22Rv1 (cell line): Measurements from ENCODE around the gene NLGN4Y.
A peak's percentile ranks its signal among the peaks of the same experiment; 100 is the strongest.

Experiments
- H3K27ac ChIP-seq: fragments of 450-650 bp; 2 replicates; pipeline ENCODE4 v1.5.1; 2017
- CTCF ChIP-seq: fragments of 450-650 bp; IDR thresholded peaks from 2 replicates; pipeline ENCODE4 v1.5.1; 2017; ENCODE audit warnings: mild to moderate bottlenecking
- ZFX ChIP-seq: fragments of 450-650 bp; IDR thresholded peaks from 2 replicates; pipeline ENCODE4 v1.6.1; 2017; ENCODE audit warnings: antibody characterized with exemption, borderline replicate concordance

The NLGN4Y gene

GRCh38 chrY:14523491-14524271 lies 648 bp upstream of the NLGN4Y start:
- TF ChIP-seq ZFX: no peak
- no peak for TF ChIP-seq CTCF
- no peak overlapping the region for H3K27ac ChIP-seq

- H3K27ac ChIP-seq: peak overlapping the region; percentile 39
- TF ChIP-seq ZFX (no peak), CTCF (no peak; the same call in 1 of the 2 replicates)
Observed at GRCh38 chrY:14525315-14525714, 986 bp downstream of the NLGN4Y start.

- no peak for TF ChIP-seq ZFX
- TF ChIP-seq CTCF: no peak
- no peak overlapping the region for H3K27ac ChIP-seq
Observed at GRCh38 chrY:14528361-14528760, 4.0 kb downstream of the NLGN4Y start.

- no peak overlapping the region for H3K27ac ChIP-seq
- TF ChIP-seq CTCF (no peak), ZFX (no peak)
Observed at GRCh38 chrY:14536703-14537102, 12.4 kb downstream of the NLGN4Y start.

GRCh38 chrY:14543506-14543905 lies 19.2 kb downstream of the NLGN4Y start:
- no peak overlapping the region for H3K27ac ChIP-seq
- no peak for TF ChIP-seq CTCF
- TF ChIP-seq ZFX: no peak

- no peak overlapping the region for H3K27ac ChIP-seq
- TF ChIP-seq ZFX: no peak
- no peak for TF ChIP-seq CTCF
Observed at GRCh38 chrY:14581294-14581693, 57.0 kb downstream of the NLGN4Y start.

- no peak overlapping the region for H3K27ac ChIP-seq
Observed at GRCh38 chrY:14586725-14587124, 62.4 kb downstream of the NLGN4Y start.

More at GRCh38 chrY:14586725-14587124, 62.4 kb downstream of the NLGN4Y start:
- TF ChIP-seq CTCF (no peak), ZFX (no peak)
